DOHH2 (cell line): ENCODE data around the gene FBXO7.

Source experiments
- H3F3A ChIP-seq: fragments of 200-600 bp; sonication (generic), shearing (Covaris generic); 2 replicates; pipeline ENCODE4 v1.6.0; 2016; ENCODE audit warnings: antibody characterized with exemption, mild to moderate bottlenecking; ENCODE audit not compliant: control insufficient read depth, insufficient read depth
- H3K27ac ChIP-seq: fragments of 200-600 bp; sonication (generic); 2 replicates; pipeline ENCODE4 v1.5.1; 2014; ENCODE audit warnings: low read depth, mild to moderate bottlenecking, low read length, moderate library complexity
- H3K27me3 ChIP-seq: fragments of 200-600 bp; sonication (generic); 2 replicates; pipeline ENCODE4 v1.6.1; 2014; ENCODE audit warnings: mild to moderate bottlenecking, low read length, mixed read lengths; ENCODE audit not compliant: control insufficient read depth
- H3K36me3 ChIP-seq: fragments of 200-600 bp; sonication (generic); 2 replicates; pipeline ENCODE4 v1.6.1; 2014; ENCODE audit warnings: mild to moderate bottlenecking, low read length, moderate library complexity, mixed read lengths; ENCODE audit not compliant: control insufficient read depth
- H3K4me1 ChIP-seq: fragments of 200-600 bp; sonication (generic); 2 replicates; pipeline ENCODE4 v1.6.1; 2014; ENCODE audit warnings: mild to moderate bottlenecking, low read length, mixed read lengths; ENCODE audit not compliant: control insufficient read depth
- H3K4me2 ChIP-seq: fragments of 200-600 bp; sonication (generic); 2 replicates; pipeline ENCODE4 v1.6.0; 2014; ENCODE audit warnings: mild to moderate bottlenecking, low read length, moderate library complexity
- H3K4me3 ChIP-seq: fragments of 200-600 bp; sonication (generic); 2 replicates; pipeline ENCODE4 v1.5.1; 2014; ENCODE audit warnings: mild to moderate bottlenecking, low read length, mixed read lengths
- H3K79me2 ChIP-seq: fragments of 200-600 bp; sonication (generic); 2 replicates; pipeline ENCODE4 v1.6.1; 2014; ENCODE audit warnings: mild to moderate bottlenecking, low read length, mixed read lengths; ENCODE audit not compliant: control insufficient read depth
- H3K9me2 ChIP-seq: fragments of 200-600 bp; sonication (generic); replicated peaks from 2 replicates; pipeline ENCODE4 v1.6.1; 2014; ENCODE audit warnings: mild to moderate bottlenecking, low read length, mixed read lengths; ENCODE audit not compliant: control insufficient read depth
- H3K9me3 ChIP-seq: fragments of 200-600 bp; sonication (generic); 2 replicates; pipeline ENCODE4 v1.6.1; 2014; ENCODE audit warnings: antibody characterized with exemption, low read length, mixed read lengths; ENCODE audit not compliant: control insufficient read depth, insufficient read depth
- H4K20me1 ChIP-seq: fragments of 200-600 bp; sonication (generic); 2 replicates; pipeline ENCODE4 v1.6.0; 2014; ENCODE audit warnings: low read depth, mild to moderate bottlenecking, antibody characterized with exemption, low read length, moderate library complexity; ENCODE audit not compliant: control insufficient read depth, insufficient read depth
- CTCF ChIP-seq: fragments of 200-600 bp; sonication (generic); IDR thresholded peaks from one replicate; pipeline ENCODE4 v1.5.1; 2014; ENCODE audit warnings: antibody characterized with exemption, mild to moderate bottlenecking, low read depth, low read length; ENCODE audit not compliant: poor library complexity, severe bottlenecking
- EZH2phosphoT487 ChIP-seq: fragments of 200-600 bp; sonication (generic); IDR thresholded peaks from 2 replicates; pipeline ENCODE4 v1.6.1; 2017; ENCODE audit warnings: borderline replicate concordance, mild to moderate bottlenecking, antibody characterized with exemption, low read length, moderate library complexity, mixed read lengths

The FBXO7 gene

GRCh38 chr22:32474635-32475467 is at the start of gene FBXO7:
TSS of gene FBXO7 (plus strand) at chr22:32474811. CDS start at chr22:32475003, 192 bp downstream.
- Histone ChIP-seq H3K27ac (peak within 1 kb of the TSS; percentile 62), H3K9me2 (no peaks in the 10 kb centered on the region), H3K4me2 (peak within 1 kb of the TSS; percentile 79), H3K4me3 (peak within 1 kb of the TSS; percentile 93), H3K4me1 (peaks cover 32% of the 10 kb centered on the region), H3K27me3 (peaks cover 2% of the 10 kb centered on the region; the same call in 1 of the 2 replicates), H4K20me1 (peaks cover 25% of the 10 kb centered on the region), H3K36me3 (peaks cover 19% of the 10 kb centered on the region), H3K79me2 (peaks cover 59% of the 10 kb centered on the region), H3F3A (no peaks in the 10 kb centered on the region), H3K9me3 (no peaks in the 10 kb centered on the region)
- TF ChIP-seq EZH2phosphoT487 (no peak), CTCF (peak; percentile 29)

- no peak for TF ChIP-seq EZH2phosphoT487
- no peak for TF ChIP-seq CTCF
- Histone ChIP-seq H3K9me2 (no peaks in the 10 kb centered on the region), H3K4me1 (no peaks in the 10 kb centered on the region), H3K27me3 (peaks cover 11% of the 10 kb centered on the region), H3K4me3 (no peak overlapping the region), H3K4me2 (no peak overlapping the region), H3K27ac (no peak overlapping the region), H3K36me3 (no peaks in the 10 kb centered on the region), H4K20me1 (no peaks in the 10 kb centered on the region), H3K79me2 (no peaks in the 10 kb centered on the region), H3K9me3 (no peaks in the 10 kb centered on the region), H3F3A (no peaks in the 10 kb centered on the region)
Observed at GRCh38 chr22:32426881-32427280, 47.7 kb upstream of the FBXO7 start.

GRCh38 chr22:32430352-32430751 is 44.3 kb upstream of the FBXO7 start:
- Histone ChIP-seq H4K20me1 (no peaks in the 10 kb centered on the region), H3K4me3 (no peak overlapping the region), H3K9me2 (no peaks in the 10 kb centered on the region), H3K27ac (no peak overlapping the region), H3K4me1 (no peaks in the 10 kb centered on the region), H3K79me2 (no peaks in the 10 kb centered on the region), H3K9me3 (no peaks in the 10 kb centered on the region), H3K36me3 (no peaks in the 10 kb centered on the region), H3K27me3 (peaks cover 2% of the 10 kb centered on the region), H3F3A (no peaks in the 10 kb centered on the region), H3K4me2 (no peak overlapping the region)
- TF ChIP-seq EZH2phosphoT487 (no peak), CTCF (no peak)
